LNCaP clone FGC (cell line): ENCODE measurements around the gene NUP160.
"Not testable (repeated sequence)": the region's sequence is repeated elsewhere in the genome, so short reads cannot be mapped to it uniquely, and the experiment has no call there.

Source experiments
- DNase-seq: peaks from one replicate; pipeline ENCODE4 v3.0.0-alpha.2; 2011; ENCODE audit warnings: low read depth
- H3K4me3 ChIP-seq: 2 replicates; pipeline ENCODE4 v1.5.1; 2011; ENCODE audit warnings: mild to moderate bottlenecking, low read depth, low read length, control low read depth
- CTCF ChIP-seq: IDR thresholded peaks from 2 replicates; pipeline ENCODE4 v1.5.1; 2012; ENCODE audit warnings: mild to moderate bottlenecking; ENCODE audit not compliant: control insufficient read depth, insufficient read depth; ENCODE audit errors: extremely low read depth

The NUP160 gene

GRCh38 chr11:47848700-47849155 is 578 bp upstream of the NUP160 start:
- no peak for DNase-seq
- no peak for TF ChIP-seq CTCF
- peak overlapping the region; percentile 99 for H3K4me3 ChIP-seq

- H3K4me3 ChIP-seq, result peak overlapping the region; percentile 99
- TF ChIP-seq CTCF, result no peak
- no peak for DNase-seq
Measured at GRCh38 chr11:47847537-47847891, 636 bp downstream of the NUP160 start.

GRCh38 chr11:47846998-47847397 is 1.2 kb downstream of the NUP160 start:
- no peak for DNase-seq
- H3K4me3 ChIP-seq, result peak overlapping the region; percentile 99
- no peak for TF ChIP-seq CTCF

GRCh38 chr11:47843361-47844055 is 4.6 kb downstream of the NUP160 start:
- DNase-seq, result no peak
- TF ChIP-seq CTCF, result no peak
- H3K4me3 ChIP-seq, result no peak overlapping the region

- H3K4me3 ChIP-seq, result no peak overlapping the region
- no peak for DNase-seq
- no peak for TF ChIP-seq CTCF
Measured at GRCh38 chr11:47842749-47843148, 5.4 kb downstream of the NUP160 start.

- no peak for TF ChIP-seq CTCF
- DNase-seq, result no peak
- no peak overlapping the region for H3K4me3 ChIP-seq
Measured at GRCh38 chr11:47837929-47838328, 10.2 kb downstream of the NUP160 start.

- DNase-seq, result no peak
- TF ChIP-seq CTCF, result no peak
- no peak overlapping the region for H3K4me3 ChIP-seq
Measured at GRCh38 chr11:47837292-47837691, 10.9 kb downstream of the NUP160 start.

- DNase-seq, H3K4me3 ChIP-seq: not testable (repeated sequence)
Measured at GRCh38 chr11:47830013-47830412, 18.1 kb downstream of the NUP160 start.
